Raji (cell line): ENCODE measurements around the gene BATF.

Source experiments
- POLR2A ChIP-seq: IDR thresholded peaks from 2 replicates; pipeline ENCODE4 v1.6.1; 2011; ENCODE audit warnings: low read depth, low read length, control low read depth; ENCODE audit not compliant: insufficient read depth

BATF gene

GRCh38 chr14:75587388-75587787 is 65.1 kb downstream of the BATF start:
- no peak for TF ChIP-seq POLR2A

GRCh38 chr14:75589931-75590330 is 67.7 kb downstream of the BATF start:
- TF ChIP-seq POLR2A, result no peak

DNA sequence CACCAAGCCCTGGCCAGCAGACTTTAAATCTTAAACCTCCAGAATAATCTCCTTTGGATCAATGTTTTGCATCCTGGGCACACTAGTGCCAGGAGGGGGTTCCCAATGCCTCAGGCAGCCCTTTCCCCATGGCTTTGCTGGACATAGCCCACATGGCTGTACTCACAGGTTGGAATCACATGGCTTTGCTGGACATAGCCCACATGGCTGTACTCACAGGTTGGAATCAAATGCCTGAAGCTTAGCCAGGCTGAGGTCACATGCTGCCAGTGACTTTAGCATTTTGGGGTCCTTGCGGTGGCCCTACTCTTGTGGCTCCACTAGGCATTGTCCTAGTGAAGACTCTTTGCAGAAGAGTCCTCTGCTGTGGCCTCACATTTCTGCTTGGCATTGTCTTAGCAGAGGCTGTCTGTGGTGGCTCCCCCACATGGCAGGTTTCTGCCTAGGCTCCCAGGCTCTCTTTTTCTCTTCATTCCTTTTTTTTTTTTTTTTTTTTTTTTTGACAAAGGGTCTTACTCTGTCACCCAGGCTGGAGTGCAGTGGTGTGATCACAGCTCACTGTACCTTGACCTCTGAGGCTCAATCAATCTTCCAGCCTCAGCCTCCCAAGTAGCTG is 69.2 kb downstream of the BATF start:
- TF ChIP-seq POLR2A, result no peak

GRCh38 chr14:75591987-75592575 is 69.8 kb downstream of the BATF start:
- TF ChIP-seq POLR2A, result no peak

GRCh38 chr14:75595226-75595625 is 73.0 kb downstream of the BATF start:
- TF ChIP-seq POLR2A, result no peak
